Tibial nerve (tissue), 4 donors: ENCODE results near the gene MICAL2.

Source experiments
- EP300 ChIP-seq, 2 donors: sonication (generic); formaldehyde crosslinking; IDR thresholded peaks; one replicate each; pipeline ENCODE4 v1.6.1; 2017; ENCODE audit warnings: antibody characterized with exemption in 2 of 2, mild to moderate bottlenecking in 1 of 2
- POLR2A ChIP-seq, 2 donors: fragments of 450-650 bp; IDR thresholded peaks; one replicate each; pipeline ENCODE4 v1.6.1; 2017; ENCODE audit warnings: antibody characterized with exemption in 2 of 2, mild to moderate bottlenecking in 2 of 2, moderate library complexity in 2 of 2
- TF ChIP-seq, protein P1 (sequence below), 5 experiments: fragments of 200-600 bp in 3 of 5; fragments of 450-650 bp in 2 of 5; sonication (generic) in 3 of 5; IDR thresholded peaks; one replicate each; pipeline ENCODE4 v1.5.1; 2016 to 2019; ENCODE audit warnings: antibody characterized with exemption in 5 of 5, mild to moderate bottlenecking in 3 of 5, moderate library complexity in 2 of 5

DNA sequence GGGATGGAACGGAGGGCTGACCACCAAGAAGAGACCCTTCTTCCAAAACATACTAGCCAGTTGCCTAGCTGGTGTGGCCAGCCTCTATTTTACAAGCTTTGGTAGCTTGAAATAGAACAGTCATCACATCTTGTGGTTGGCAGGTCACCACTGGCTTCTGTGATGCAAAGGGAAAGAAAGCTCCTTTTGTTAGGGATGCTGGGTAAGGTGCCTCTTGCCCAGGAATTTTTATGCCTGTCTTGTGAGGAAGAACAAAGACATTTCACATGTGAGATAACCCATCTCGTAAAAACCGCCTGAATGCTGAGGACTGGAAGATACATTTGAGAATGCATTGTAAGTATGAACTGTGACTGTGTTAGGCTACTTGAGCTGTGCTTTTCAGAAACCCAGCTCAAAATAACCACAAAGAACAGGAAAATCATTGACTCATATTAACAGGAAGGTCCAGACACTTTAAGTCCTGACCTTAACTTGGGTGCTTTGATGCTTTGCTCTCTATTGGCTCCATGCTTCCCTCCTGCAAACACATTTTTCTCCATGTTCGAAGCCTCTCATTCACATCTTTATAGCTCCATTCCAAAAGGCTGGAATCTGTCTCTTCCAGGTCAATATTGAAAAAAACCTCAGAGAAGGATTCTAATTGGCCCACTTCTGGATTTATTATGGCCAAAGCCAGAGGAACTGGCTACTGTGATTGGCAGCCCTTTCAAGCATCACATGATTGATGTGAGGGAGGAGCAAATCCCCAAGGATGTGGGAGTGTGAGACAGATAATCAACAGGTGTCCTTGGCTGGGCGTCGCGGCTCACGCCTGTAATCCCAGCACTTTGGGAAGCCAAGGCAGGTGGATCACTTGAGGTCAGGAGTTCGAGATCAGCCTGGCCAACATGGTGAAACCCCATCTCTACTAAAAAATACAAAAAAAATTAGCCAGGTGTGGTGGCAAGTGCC lies 53.9 kb downstream of the MICAL2 start:
- TF ChIP-seq, protein P1, sequence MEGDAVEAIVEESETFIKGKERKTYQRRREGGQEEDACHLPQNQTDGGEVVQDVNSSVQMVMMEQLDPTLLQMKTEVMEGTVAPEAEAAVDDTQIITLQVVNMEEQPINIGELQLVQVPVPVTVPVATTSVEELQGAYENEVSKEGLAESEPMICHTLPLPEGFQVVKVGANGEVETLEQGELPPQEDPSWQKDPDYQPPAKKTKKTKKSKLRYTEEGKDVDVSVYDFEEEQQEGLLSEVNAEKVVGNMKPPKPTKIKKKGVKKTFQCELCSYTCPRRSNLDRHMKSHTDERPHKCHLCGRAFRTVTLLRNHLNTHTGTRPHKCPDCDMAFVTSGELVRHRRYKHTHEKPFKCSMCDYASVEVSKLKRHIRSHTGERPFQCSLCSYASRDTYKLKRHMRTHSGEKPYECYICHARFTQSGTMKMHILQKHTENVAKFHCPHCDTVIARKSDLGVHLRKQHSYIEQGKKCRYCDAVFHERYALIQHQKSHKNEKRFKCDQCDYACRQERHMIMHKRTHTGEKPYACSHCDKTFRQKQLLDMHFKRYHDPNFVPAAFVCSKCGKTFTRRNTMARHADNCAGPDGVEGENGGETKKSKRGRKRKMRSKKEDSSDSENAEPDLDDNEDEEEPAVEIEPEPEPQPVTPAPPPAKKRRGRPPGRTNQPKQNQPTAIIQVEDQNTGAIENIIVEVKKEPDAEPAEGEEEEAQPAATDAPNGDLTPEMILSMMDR (IDR thresholded peaks at IDR 0.05): no peak
- TF ChIP-seq EP300 (IDR thresholded peaks at IDR 0.05) (no peak), POLR2A (IDR thresholded peaks at IDR 0.05) (no peak)
